Fibroblast of lung (primary cell): ENCODE data around the gene GHRL.
A peak's percentile ranks its signal among the peaks of the same experiment; 100 is the strongest.

ENCODE experiments used
- EZH2 ChIP-seq: IDR thresholded peaks from 2 replicates; pipeline ENCODE4 v1.5.1; 2012; ENCODE audit warnings: low read length, control low read depth, mild to moderate bottlenecking; ENCODE audit errors: missing control alignments
- TF ChIP-seq, protein P1 (sequence below), 2 donors: IDR thresholded peaks in 1 of 2; conservative IDR thresholded peaks in 1 of 2; 1 replicate in 1 of 2; 2 replicates in 1 of 2; pipeline ENCODE4 v1.5.1; 2011 to 2012; ENCODE audit warnings: low read length in 2 of 2, control low read depth in 1 of 2, inconsistent platforms in 1 of 2, low read depth in 1 of 2, mild to moderate bottlenecking in 1 of 2

DNA sequence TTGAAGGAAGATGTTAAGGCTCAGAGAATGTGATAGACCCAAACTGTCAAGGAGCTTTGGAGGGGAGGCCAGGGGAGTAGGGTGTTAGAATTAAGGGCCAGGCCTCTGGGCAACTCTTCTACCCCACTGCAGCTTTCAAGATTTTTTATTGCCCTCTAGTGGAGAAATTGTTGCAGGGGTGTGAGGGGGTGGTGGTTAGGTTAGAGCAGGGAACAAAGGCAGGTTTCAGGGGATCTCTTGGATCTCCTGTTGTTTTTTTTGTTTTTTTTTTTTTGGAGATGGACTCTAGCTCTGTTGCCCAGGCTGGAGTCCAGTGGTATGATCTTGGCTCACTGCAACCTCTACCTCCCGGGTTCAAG, 29.6 kb upstream of the GHRL start:
- TF ChIP-seq, protein P1, sequence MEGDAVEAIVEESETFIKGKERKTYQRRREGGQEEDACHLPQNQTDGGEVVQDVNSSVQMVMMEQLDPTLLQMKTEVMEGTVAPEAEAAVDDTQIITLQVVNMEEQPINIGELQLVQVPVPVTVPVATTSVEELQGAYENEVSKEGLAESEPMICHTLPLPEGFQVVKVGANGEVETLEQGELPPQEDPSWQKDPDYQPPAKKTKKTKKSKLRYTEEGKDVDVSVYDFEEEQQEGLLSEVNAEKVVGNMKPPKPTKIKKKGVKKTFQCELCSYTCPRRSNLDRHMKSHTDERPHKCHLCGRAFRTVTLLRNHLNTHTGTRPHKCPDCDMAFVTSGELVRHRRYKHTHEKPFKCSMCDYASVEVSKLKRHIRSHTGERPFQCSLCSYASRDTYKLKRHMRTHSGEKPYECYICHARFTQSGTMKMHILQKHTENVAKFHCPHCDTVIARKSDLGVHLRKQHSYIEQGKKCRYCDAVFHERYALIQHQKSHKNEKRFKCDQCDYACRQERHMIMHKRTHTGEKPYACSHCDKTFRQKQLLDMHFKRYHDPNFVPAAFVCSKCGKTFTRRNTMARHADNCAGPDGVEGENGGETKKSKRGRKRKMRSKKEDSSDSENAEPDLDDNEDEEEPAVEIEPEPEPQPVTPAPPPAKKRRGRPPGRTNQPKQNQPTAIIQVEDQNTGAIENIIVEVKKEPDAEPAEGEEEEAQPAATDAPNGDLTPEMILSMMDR (conservative IDR thresholded peaks at IDR 0.05 in 1 of 2, IDR thresholded peaks at IDR 0.05 in 1 of 2; ENCODE audit: low read depth in 1 of 2, low read length in 2 of 2) = peak; percentile 12 to 18
- TF ChIP-seq EZH2 = no peak
